DOHH2 (cell line): ENCODE data around the gene CTIF.

ENCODE experiments used
- H3F3A ChIP-seq: fragments of 200-600 bp; sonication (generic), shearing (Covaris generic); 2 replicates; pipeline ENCODE4 v1.6.0; 2016; ENCODE audit warnings: antibody characterized with exemption, mild to moderate bottlenecking; ENCODE audit not compliant: control insufficient read depth, insufficient read depth
- H3K27ac ChIP-seq: fragments of 200-600 bp; sonication (generic); 2 replicates; pipeline ENCODE4 v1.5.1; 2014; ENCODE audit warnings: low read depth, mild to moderate bottlenecking, low read length, moderate library complexity
- H3K27me3 ChIP-seq: fragments of 200-600 bp; sonication (generic); 2 replicates; pipeline ENCODE4 v1.6.1; 2014; ENCODE audit warnings: mild to moderate bottlenecking, low read length, mixed read lengths; ENCODE audit not compliant: control insufficient read depth
- H3K36me3 ChIP-seq: fragments of 200-600 bp; sonication (generic); 2 replicates; pipeline ENCODE4 v1.6.1; 2014; ENCODE audit warnings: mild to moderate bottlenecking, low read length, moderate library complexity, mixed read lengths; ENCODE audit not compliant: control insufficient read depth
- H3K4me1 ChIP-seq: fragments of 200-600 bp; sonication (generic); 2 replicates; pipeline ENCODE4 v1.6.1; 2014; ENCODE audit warnings: mild to moderate bottlenecking, low read length, mixed read lengths; ENCODE audit not compliant: control insufficient read depth
- H3K4me2 ChIP-seq: fragments of 200-600 bp; sonication (generic); 2 replicates; pipeline ENCODE4 v1.6.0; 2014; ENCODE audit warnings: mild to moderate bottlenecking, low read length, moderate library complexity
- H3K4me3 ChIP-seq: fragments of 200-600 bp; sonication (generic); 2 replicates; pipeline ENCODE4 v1.5.1; 2014; ENCODE audit warnings: mild to moderate bottlenecking, low read length, mixed read lengths
- H3K79me2 ChIP-seq: fragments of 200-600 bp; sonication (generic); 2 replicates; pipeline ENCODE4 v1.6.1; 2014; ENCODE audit warnings: mild to moderate bottlenecking, low read length, mixed read lengths; ENCODE audit not compliant: control insufficient read depth
- H3K9me2 ChIP-seq: fragments of 200-600 bp; sonication (generic); replicated peaks from 2 replicates; pipeline ENCODE4 v1.6.1; 2014; ENCODE audit warnings: mild to moderate bottlenecking, low read length, mixed read lengths; ENCODE audit not compliant: control insufficient read depth
- H3K9me3 ChIP-seq: fragments of 200-600 bp; sonication (generic); 2 replicates; pipeline ENCODE4 v1.6.1; 2014; ENCODE audit warnings: antibody characterized with exemption, low read length, mixed read lengths; ENCODE audit not compliant: control insufficient read depth, insufficient read depth
- H4K20me1 ChIP-seq: fragments of 200-600 bp; sonication (generic); 2 replicates; pipeline ENCODE4 v1.6.0; 2014; ENCODE audit warnings: low read depth, mild to moderate bottlenecking, antibody characterized with exemption, low read length, moderate library complexity; ENCODE audit not compliant: control insufficient read depth, insufficient read depth
- EZH2phosphoT487 ChIP-seq: fragments of 200-600 bp; sonication (generic); IDR thresholded peaks from 2 replicates; pipeline ENCODE4 v1.6.1; 2017; ENCODE audit warnings: borderline replicate concordance, mild to moderate bottlenecking, antibody characterized with exemption, low read length, moderate library complexity, mixed read lengths
- TF ChIP-seq, protein P1 (sequence below): fragments of 200-600 bp; sonication (generic); IDR thresholded peaks from one replicate; pipeline ENCODE4 v1.5.1; 2014; ENCODE audit warnings: antibody characterized with exemption, mild to moderate bottlenecking, low read depth, low read length; ENCODE audit not compliant: poor library complexity, severe bottlenecking

CTIF gene

DNA sequence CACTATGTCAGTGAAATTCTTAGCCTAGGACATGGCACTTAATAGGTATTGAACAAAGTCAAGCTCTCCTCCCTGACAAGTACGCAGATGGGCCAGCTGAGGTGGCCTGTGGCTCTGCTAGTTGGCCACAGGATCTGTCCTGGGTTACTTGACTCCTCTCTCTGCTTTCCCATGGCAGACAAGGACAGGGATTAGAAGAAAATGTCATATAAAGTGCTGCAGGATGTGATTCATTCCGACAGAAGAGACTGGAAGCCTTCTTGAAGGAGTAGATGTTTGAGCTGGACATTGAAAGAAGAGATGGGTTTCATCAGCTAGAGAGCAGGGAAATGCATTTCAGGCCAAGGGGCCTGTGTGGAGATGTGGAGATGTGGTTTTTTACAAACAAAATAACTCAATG is 365.3 kb downstream of the CTIF start:
- H3K27ac ChIP-seq: no peak overlapping the region
- no peaks in the 10 kb centered on the region for H3K27me3 ChIP-seq
- no peaks in the 10 kb centered on the region for H3K36me3 ChIP-seq
- no peaks in the 10 kb centered on the region for H3K9me3 ChIP-seq
- no peaks in the 10 kb centered on the region for H3F3A ChIP-seq
- H3K9me2 ChIP-seq: no peaks in the 10 kb centered on the region
- no peaks in the 10 kb centered on the region for H3K79me2 ChIP-seq
- no peak overlapping the region for H3K4me2 ChIP-seq
- no peaks in the 10 kb centered on the region for H3K4me1 ChIP-seq
- no peak for TF ChIP-seq EZH2phosphoT487
- TF ChIP-seq, protein P1, sequence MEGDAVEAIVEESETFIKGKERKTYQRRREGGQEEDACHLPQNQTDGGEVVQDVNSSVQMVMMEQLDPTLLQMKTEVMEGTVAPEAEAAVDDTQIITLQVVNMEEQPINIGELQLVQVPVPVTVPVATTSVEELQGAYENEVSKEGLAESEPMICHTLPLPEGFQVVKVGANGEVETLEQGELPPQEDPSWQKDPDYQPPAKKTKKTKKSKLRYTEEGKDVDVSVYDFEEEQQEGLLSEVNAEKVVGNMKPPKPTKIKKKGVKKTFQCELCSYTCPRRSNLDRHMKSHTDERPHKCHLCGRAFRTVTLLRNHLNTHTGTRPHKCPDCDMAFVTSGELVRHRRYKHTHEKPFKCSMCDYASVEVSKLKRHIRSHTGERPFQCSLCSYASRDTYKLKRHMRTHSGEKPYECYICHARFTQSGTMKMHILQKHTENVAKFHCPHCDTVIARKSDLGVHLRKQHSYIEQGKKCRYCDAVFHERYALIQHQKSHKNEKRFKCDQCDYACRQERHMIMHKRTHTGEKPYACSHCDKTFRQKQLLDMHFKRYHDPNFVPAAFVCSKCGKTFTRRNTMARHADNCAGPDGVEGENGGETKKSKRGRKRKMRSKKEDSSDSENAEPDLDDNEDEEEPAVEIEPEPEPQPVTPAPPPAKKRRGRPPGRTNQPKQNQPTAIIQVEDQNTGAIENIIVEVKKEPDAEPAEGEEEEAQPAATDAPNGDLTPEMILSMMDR: no peak
- no peak overlapping the region for H3K4me3 ChIP-seq
- no peaks in the 10 kb centered on the region for H4K20me1 ChIP-seq

DNA sequence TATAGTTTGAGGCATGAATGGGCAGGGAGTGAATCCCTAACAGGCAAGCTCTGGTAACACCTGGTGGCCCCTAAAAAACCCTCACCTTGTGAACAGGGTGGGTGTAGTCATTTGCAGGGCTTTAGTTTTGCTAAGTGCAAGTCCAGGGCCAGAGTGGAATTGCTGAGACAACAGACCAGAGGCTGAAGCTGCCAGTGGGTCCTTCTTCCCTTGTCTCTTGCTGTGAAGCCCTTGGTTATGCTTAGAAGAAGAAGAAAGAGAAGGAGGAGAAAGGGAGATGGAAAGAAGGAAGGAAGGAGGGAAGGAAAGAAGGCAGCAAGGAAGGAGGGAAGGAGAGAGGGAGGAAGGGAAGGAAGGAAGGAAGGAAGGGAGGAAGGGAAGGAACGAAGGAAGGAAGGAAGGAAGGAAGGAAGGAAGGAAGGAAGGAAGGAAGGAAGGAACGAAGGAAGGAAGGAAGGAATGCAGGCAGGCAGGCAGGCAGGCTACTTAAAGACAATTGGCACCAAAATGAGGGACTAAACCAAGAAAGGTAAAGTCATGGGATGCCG is 366.1 kb downstream of the CTIF start:
- Histone ChIP-seq H3K9me3 (no peaks in the 10 kb centered on the region), H3K36me3 (no peaks in the 10 kb centered on the region), H3K27me3 (no peaks in the 10 kb centered on the region), H3K79me2 (no peaks in the 10 kb centered on the region), H3F3A (no peaks in the 10 kb centered on the region), H3K4me2 (no peak overlapping the region), H3K9me2 (no peaks in the 10 kb centered on the region), H3K27ac (no peak overlapping the region), H4K20me1 (no peaks in the 10 kb centered on the region), H3K4me1 (no peaks in the 10 kb centered on the region), H3K4me3 (no peak overlapping the region)
- TF ChIP-seq EZH2phosphoT487: no peak
- TF ChIP-seq, protein P1: no peak

DNA sequence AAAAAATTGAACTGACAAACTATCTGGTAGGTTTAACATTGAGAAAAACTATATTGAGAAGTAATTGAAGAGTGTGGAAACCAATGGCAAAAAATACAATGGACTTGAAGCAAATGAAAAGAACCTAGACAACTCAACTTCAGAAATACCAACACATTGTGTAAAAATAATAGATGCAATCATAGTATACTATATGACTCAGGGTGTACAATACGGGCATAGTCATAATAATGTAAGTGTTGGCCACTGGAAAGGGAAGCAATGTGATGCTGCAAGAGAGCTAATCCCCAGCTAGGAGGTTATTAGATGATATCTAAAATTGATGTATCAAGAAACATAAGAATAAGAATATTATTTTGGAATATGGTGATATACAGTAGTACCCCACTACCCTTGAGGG is 366.7 kb downstream of the CTIF start:
- no peaks in the 10 kb centered on the region for H3F3A ChIP-seq
- H3K27ac ChIP-seq: no peak overlapping the region
- no peaks in the 10 kb centered on the region for H4K20me1 ChIP-seq
- no peak overlapping the region for H3K4me2 ChIP-seq
- H3K4me1 ChIP-seq: no peaks in the 10 kb centered on the region
- no peaks in the 10 kb centered on the region for H3K79me2 ChIP-seq
- H3K4me3 ChIP-seq: no peak overlapping the region
- H3K9me2 ChIP-seq: no peaks in the 10 kb centered on the region
- H3K27me3 ChIP-seq: no peaks in the 10 kb centered on the region
- H3K36me3 ChIP-seq: no peaks in the 10 kb centered on the region
- no peaks in the 10 kb centered on the region for H3K9me3 ChIP-seq
- TF ChIP-seq, protein P1: no peak
- TF ChIP-seq EZH2phosphoT487: no peak

DNA sequence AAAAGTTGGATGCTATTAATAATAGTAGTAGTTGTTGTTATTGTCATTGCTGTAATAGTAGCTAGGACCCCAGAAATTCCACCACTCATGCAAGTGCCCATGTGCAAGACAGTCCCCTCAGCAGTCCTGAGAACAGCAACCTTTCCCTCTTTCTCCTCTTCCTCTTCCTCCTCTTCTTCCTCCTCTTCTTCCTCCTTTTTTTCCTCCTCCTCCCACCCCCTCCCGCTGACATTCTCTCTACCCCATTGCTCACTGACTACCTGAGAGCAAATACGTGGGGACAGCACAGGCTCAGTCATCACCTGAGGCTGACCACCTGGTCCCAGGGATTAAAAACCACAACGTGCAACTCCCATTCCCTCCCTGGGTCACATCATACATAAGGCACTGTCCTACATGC is 370.1 kb downstream of the CTIF start:
- Histone ChIP-seq H3K4me2 (no peak overlapping the region), H3K27me3 (no peaks in the 10 kb centered on the region)
- TF ChIP-seq, protein P1: no peak
- TF ChIP-seq EZH2phosphoT487: no peak

More for the DNA sequence above, 370.1 kb downstream of the CTIF start:
- H3K36me3 ChIP-seq: no peaks in the 10 kb centered on the region
- H3K9me3 ChIP-seq: no peaks in the 10 kb centered on the region
- no peaks in the 10 kb centered on the region for H3K79me2 ChIP-seq
- H3K4me3 ChIP-seq: no peak overlapping the region
- H3K9me2 ChIP-seq: no peaks in the 10 kb centered on the region
- no peaks in the 10 kb centered on the region for H4K20me1 ChIP-seq
- no peak overlapping the region for H3K27ac ChIP-seq
- no peaks in the 10 kb centered on the region for H3F3A ChIP-seq
- H3K4me1 ChIP-seq: no peaks in the 10 kb centered on the region
